Measurements from ENCODE around the gene PPDPF.

Gene PPDPF

DNA sequence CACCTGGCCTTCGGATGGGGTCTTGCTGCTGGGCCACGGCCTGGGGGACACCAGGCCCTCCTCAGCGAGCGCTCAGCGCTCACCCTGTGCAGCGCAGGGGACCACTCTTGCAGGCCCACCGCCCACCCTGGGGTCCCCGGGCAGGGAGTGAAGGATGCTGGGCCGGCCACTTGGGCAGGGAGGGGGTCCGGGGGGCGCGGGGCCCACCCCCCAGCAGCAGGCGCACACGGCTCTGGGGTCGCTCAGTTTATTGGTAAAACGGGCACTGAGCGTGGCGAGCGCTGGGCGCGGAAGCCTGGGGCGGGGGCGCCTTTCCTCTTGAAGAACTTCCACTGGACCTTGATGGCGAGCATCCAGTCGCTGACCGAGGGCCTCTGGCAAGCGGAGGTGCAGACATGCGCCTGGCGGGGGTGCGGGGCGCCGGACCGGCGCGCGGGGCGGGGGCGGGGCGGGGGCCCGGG lies 32.8 kb upstream of the PPDPF start:
- no peak for FAIRE-seq

GRCh38 chr20:63488315-63489251 lies 32.0 kb upstream of the PPDPF start:
- no peak for FAIRE-seq

GRCh38 chr20:63490416-63490815 lies 30.1 kb upstream of the PPDPF start:
- no peak for FAIRE-seq

DNA sequence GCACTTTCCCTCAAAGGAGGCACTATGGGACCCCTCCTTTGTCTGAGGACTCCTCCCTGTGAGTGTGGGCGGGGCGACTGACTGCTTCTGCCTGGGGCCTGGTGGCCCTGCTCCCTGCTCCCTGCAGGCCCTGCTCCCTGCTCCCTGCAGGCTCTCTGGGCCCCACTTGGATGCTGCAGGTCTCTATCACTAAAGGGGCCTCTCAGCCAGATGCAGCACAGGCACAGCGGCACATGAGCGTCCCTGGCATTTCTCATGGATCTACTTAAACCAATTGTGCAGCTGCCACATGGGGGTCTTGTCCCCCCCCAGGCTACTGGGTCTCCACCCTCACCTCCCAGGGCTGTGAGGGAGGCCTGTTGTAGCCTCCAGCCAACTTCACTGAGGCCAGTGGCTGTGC lies 29.5 kb upstream of the PPDPF start:
- no peak for FAIRE-seq

DNA sequence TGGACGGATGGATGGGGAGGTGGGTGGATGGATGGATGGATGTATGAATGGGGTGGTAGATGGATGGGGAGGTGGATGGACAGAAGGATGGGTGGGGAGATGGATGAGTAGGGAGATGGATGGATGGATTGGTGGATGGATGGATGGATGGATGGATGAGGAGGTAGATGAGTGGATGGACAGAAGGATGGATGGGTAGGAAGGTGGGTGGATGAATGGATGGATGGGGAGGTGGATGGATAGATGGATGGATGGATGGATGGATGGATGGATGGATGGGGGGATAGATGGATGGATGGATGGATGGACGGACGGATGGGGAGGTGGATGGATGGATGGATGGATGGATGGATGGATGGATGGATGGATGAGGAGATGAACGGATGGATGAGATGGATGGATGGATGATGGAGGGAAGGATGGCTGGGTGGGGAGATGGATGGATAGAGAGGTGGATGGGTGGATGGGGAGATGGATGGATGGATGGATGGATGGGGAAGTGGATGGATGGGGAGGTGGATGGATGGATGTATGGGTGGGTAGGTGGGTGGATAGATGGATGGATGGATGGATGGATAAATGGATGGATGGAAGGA lies 28.8 kb upstream of the PPDPF start:
- FAIRE-seq = no peak

DNA sequence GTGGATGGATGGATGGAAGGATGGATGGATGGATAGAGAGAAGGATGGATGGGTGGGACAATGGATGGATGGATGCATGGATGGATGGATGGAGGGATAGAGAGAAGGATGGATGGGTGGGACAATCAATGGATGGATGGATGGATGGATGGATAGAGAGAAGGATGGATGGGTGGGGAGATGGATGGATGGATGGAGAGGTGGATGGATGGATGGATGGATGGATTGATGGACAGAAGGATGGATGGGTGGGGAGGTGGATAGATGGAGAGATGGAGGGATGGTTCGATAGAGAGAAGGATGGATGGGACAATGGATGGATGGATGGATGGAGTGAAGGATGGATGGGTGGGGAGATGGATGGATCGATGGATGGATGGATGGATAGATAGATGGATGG lies 28.0 kb upstream of the PPDPF start:
- FAIRE-seq = no peak

- no peak for FAIRE-seq
These were observed 27.6 kb upstream of the PPDPF start for GRCh38 chr20:63492982-63493381.

GRCh38 chr20:63493563-63494020 lies 27.0 kb upstream of the PPDPF start:
- no peak for FAIRE-seq

GRCh38 chr20:63494084-63494419 lies 26.5 kb upstream of the PPDPF start:
- FAIRE-seq = no peak

GRCh38 chr20:63494420-63495166 lies 26.0 kb upstream of the PPDPF start:
- FAIRE-seq = no peak

DNA sequence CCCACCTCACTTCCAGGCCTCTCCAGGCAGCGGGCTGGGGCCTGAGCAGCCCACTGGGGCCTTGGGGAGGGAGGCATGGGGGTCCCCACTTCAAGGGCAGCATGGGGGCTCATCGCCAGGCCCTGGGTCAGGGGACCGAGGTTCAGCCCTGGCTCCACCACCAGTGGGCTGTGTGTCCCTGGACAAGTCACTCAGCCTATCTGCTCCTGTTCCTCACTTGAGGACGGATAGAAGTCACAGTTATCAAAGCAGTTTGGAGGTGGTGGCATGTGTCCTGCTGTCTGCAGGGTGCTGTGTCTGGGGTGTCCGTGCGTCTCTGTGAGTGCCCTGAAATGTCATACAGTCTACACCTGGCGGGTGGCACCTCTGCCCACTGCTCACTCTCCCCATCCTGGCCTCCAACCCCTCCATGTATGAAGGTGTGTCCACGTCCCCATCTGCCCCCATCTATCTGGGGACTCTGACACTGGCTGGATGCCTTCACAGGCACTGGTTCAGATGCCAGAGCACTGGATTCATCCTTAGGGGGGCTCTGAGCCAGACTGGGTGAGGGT lies 25.3 kb upstream of the PPDPF start:
- FAIRE-seq = no peak

GRCh38 chr20:63495741-63496595 lies 24.6 kb upstream of the PPDPF start:
- FAIRE-seq = no peak

- FAIRE-seq = no peak
These were observed 23.9 kb upstream of the PPDPF start for GRCh38 chr20:63496596-63497120.

- no peak for FAIRE-seq
These were observed 23.2 kb upstream of the PPDPF start for GRCh38 chr20:63497138-63497945.

GRCh38 chr20:63497946-63498935 lies 22.3 kb upstream of the PPDPF start:
- no peak for FAIRE-seq

DNA sequence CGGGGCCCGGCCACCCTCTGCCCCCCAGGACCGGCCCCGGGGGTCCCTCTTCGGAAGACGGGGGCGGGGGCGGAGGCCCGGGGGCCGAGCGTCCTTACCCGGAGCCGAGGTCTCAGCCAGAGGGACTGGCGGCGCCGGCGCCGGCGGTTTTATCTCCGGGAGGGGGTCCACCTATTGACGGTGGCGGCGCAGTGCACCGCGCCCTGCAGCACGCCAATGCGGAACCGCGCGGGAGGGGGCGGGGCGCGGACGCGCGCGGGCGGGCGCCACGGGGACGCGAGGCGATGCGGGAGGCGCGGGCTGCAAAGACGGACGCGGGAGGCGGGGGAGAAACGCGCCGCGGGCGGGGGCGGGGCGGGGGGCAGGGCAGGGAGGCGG lies 21.6 kb upstream of the PPDPF start, which contains the start of gene EEF1A2:
EEF1A2 (minus strand) TSS at position 124 of the 378 bp plus-strand sequence. CDS start 1,320 bp downstream, outside the sequence.
- no peak for FAIRE-seq

DNA sequence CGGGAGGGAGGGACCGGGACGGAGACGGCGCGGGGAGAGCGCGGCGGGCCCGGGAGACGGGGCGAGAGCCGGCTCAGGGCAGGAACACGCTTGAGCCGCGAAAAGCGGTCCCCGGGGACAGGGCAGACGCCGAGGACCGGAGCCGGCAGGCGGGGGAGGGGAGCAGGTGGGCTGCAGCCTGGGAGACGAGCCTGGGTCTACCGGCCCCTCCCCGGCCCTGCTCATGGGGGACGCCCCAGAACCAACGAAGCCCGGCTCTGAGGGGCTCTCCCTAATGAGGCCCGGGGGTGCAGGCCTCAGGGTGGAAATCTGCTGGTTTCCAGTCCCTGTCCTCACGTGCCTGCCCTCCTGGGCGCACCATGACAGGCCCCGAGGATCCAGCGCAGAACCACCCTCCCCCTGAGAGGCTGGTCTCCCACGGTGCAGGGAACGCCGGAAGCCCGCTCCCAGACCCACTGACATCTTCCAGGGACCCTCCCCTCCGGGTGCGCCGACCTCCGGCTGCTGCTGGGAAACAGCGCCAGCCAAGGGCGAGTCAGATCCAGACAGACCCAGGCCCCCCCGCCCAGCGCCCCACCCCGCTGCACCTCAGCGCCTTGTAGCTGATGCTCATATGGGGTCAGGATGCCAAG lies 21.1 kb upstream of the PPDPF start:
- FAIRE-seq = no peak

GRCh38 chr20:63500151-63500901 lies 20.2 kb upstream of the PPDPF start:
- FAIRE-seq = no peak

Measured in colon (tissue), 2 donors.